ENCODE data around the gene TMEM97. TPM values are rescaled to one million over a fixed set of nuclear protein-coding genes. Genes with fewer than 3 reads are reported as not detected.

Gene TMEM97
- total and polyA plus RNA-seq, 4 donors: 23.5 to 62.6 (median 38.8) TPM

DNA sequence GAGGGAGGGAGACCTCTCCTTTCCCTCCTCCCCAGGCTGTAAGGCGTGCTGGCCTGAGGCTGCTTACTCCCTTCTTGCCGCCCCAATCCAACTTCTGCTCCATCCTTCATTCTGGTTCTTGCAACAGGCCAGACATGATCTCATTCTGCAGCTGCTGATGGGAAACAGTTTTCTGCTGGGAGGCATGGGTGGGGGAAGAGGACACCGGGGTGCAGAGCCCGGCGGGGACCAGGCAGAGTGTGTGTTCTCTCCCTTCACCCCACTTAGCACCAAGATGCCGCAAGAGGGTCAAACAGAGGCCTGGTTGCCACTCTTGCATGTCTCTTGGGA is 53.9 kb downstream of the TMEM97 start:
- H3K4me3 ChIP-seq: no peak overlapping the region

More for the DNA sequence above, 53.9 kb downstream of the TMEM97 start:
- WGBS, 2 donors: 90% methylated on average over 6 of the region's 6 CpGs
- no peak for DNase-seq
- Histone ChIP-seq H3K36me3 (ENCODE audit: control insufficient read depth in 4 of 4, insufficient read depth in 4 of 4, low read length in 4 of 4) (no peaks in the 10 kb centered on the region), H3K9me3 (ENCODE audit: control insufficient read depth in 4 of 4, insufficient read depth in 3 of 4, low read length in 3 of 4) (no peaks in the 10 kb centered on the region), H3K27me3 (ENCODE audit: control insufficient read depth in 3 of 3, insufficient read depth in 3 of 3, low read length in 2 of 3) (no peaks in the 10 kb centered on the region), H3K4me1 (ENCODE audit: control insufficient read depth in 5 of 5, insufficient read depth in 5 of 5, low read length in 5 of 5) (peaks cover 0 to 21% (median 10%) of the 10 kb centered on the region in 5 donors), H3K9ac (ENCODE audit: insufficient read depth in 1 of 2, low read length in 2 of 2) (no peak overlapping the region), H3K27ac (ENCODE audit: low read depth in 1 of 2, low read length in 1 of 2) (no peak overlapping the region)
- TF ChIP-seq, protein P1, sequence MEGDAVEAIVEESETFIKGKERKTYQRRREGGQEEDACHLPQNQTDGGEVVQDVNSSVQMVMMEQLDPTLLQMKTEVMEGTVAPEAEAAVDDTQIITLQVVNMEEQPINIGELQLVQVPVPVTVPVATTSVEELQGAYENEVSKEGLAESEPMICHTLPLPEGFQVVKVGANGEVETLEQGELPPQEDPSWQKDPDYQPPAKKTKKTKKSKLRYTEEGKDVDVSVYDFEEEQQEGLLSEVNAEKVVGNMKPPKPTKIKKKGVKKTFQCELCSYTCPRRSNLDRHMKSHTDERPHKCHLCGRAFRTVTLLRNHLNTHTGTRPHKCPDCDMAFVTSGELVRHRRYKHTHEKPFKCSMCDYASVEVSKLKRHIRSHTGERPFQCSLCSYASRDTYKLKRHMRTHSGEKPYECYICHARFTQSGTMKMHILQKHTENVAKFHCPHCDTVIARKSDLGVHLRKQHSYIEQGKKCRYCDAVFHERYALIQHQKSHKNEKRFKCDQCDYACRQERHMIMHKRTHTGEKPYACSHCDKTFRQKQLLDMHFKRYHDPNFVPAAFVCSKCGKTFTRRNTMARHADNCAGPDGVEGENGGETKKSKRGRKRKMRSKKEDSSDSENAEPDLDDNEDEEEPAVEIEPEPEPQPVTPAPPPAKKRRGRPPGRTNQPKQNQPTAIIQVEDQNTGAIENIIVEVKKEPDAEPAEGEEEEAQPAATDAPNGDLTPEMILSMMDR (IDR thresholded peaks at IDR 0.05; ENCODE audit: control extremely low read depth, extremely low read depth): no peak
- ATAC-seq (ENCODE audit: insufficient read depth, low FRiP score): no peak

Other genes with a start within 250 kb of the TMEM97 start
- gene IFT20, start 16.3 kb downstream of the TMEM97 start, total RNA-seq: 10 to 100 TPM; 29.5 to 36.0 TPM
- 10 to 100 TPM; 35.6 to 74.1 TPM for gene IFT20, start 16.3 kb downstream of the TMEM97 start, polyA plus RNA-seq
- gene TNFAIP1, start 16.6 kb downstream of the TMEM97 start, total RNA-seq: 10 to 100 TPM; 35.0 to 59.6 TPM
- 10 to 100 TPM; 17.7 to 36.9 TPM for gene TNFAIP1, start 16.6 kb downstream of the TMEM97 start, polyA plus RNA-seq
- gene POLDIP2, start 38.3 kb downstream of the TMEM97 start, total RNA-seq: 10 to 100 TPM; 38.7 to 82.6 TPM
- gene POLDIP2, start 38.3 kb downstream of the TMEM97 start, polyA plus RNA-seq: 10 to 100 TPM; 43.6 to 80.9 TPM
- not detected for gene SEBOX, start 46.0 kb downstream of the TMEM97 start, total RNA-seq
- gene SEBOX, start 46.0 kb downstream of the TMEM97 start, polyA plus RNA-seq: not detected
- gene VTN, start 51.1 kb downstream of the TMEM97 start, total RNA-seq: 1 to 10 TPM in 1 of 2 donors, under 1 TPM in 1; 0.40 to 2.5 TPM
- 1 to 10 TPM; 1.3 to 1.9 TPM for gene VTN, start 51.1 kb downstream of the TMEM97 start, polyA plus RNA-seq
- gene SARM1, start 52.5 kb downstream of the TMEM97 start, total RNA-seq: 10 to 100 TPM in 1 of 2 donors, 1 to 10 TPM in 1; 9.3 to 24.6 TPM
- 10 to 100 TPM in 1 of 2 donors, 1 to 10 TPM in 1; 9.6 to 10.1 TPM for gene SARM1, start 52.5 kb downstream of the TMEM97 start, polyA plus RNA-seq
- gene SLC46A1, start 87.0 kb downstream of the TMEM97 start, total RNA-seq: 10 to 100 TPM in 1 of 2 donors, 1 to 10 TPM in 1; 4.6 to 23.8 TPM
- 10 to 100 TPM in 1 of 2 donors, 1 to 10 TPM in 1; 8.6 to 10.2 TPM for gene SLC46A1, start 87.0 kb downstream of the TMEM97 start, polyA plus RNA-seq
- under 1 TPM in 1 of 2 donors, not detected in 1; 0.15 TPM for gene SLC13A2, start 154.4 kb downstream of the TMEM97 start, total RNA-seq
- under 1 TPM; 0.02 to 0.06 TPM for gene SLC13A2, start 154.4 kb downstream of the TMEM97 start, polyA plus RNA-seq
- gene FOXN1, start 187.1 kb downstream of the TMEM97 start, total RNA-seq: under 1 TPM in 1 of 2 donors, not detected in 1; 0.25 TPM
- gene FOXN1, start 187.1 kb downstream of the TMEM97 start, polyA plus RNA-seq: under 1 TPM; 0.13 to 0.18 TPM
- 10 to 100 TPM; 29.2 to 34.2 TPM for gene UNC119, start 233.4 kb downstream of the TMEM97 start, total RNA-seq
- gene UNC119, start 233.4 kb downstream of the TMEM97 start, polyA plus RNA-seq: 10 to 100 TPM; 19.0 to 40.0 TPM

All from lung (tissue), 12 donors.